ENCODE data around the gene DNAJC5. TPM values are rescaled to one million over a fixed set of nuclear protein-coding genes. Genes with fewer than 3 reads are reported as not detected.

DNAJC5 gene
- total and polyA plus RNA-seq, 9 of the 15 experiments (the other 6 are each of a cell fraction or from before 2014, with no cell fraction given): 0.95 to 42.8 (median 23.4) TPM

- TF ChIP-seq ZBTB11 (CRISPR knock-in tag; IDR thresholded peaks at IDR 0.05) (peak in 2 of 3 experiments; percentile 62 to 87; a peak in 3 of 6 replicates), HMGN3 (IDR thresholded peaks at IDR 0.05; ENCODE audit: borderline replicate concordance, extremely low read depth, insufficient read length, low read depth, low read length) (peak; percentile 14), RBM14 (IDR thresholded peaks at IDR 0.05; ENCODE audit: borderline replicate concordance, insufficient read depth, low read depth, low read length) (0 out of 2 replicates have a peak, but pooled peaks have one; percentile 83), HDGF (IDR thresholded peaks at IDR 0.05) (peak; percentile 92; the same call in 1 of the 2 replicates), MTA1 (IDR thresholded peaks at IDR 0.05; ENCODE audit: borderline replicate concordance) (0 out of 2 replicates have a peak, but pooled peaks have one; percentile 22), ETS2 (tag; IDR thresholded peaks at IDR 0.05; ENCODE audit: borderline replicate concordance, poor library complexity, severe bottlenecking) (no peak), ARID1B (IDR thresholded peaks at IDR 0.05) (0 out of 2 replicates have a peak, but pooled peaks have one; percentile 12), NBN (IDR thresholded peaks at IDR 0.05; ENCODE audit: low read depth) (peak; percentile 56; the same call in 1 of the 2 replicates), ZNF583 (CRISPR knock-in tag; IDR thresholded peaks at IDR 0.05) (no peak), ZNF76 (CRISPR knock-in tag; IDR thresholded peaks at IDR 0.05; ENCODE audit: borderline replicate concordance) (no peak), ZNF511 (CRISPR knock-in tag; IDR thresholded peaks at IDR 0.05) (no peak), POLR2G (IDR thresholded peaks at IDR 0.05; ENCODE audit: low read depth, low read length) (peak; percentile 59), CREM (IDR thresholded peaks at IDR 0.05; ENCODE audit: low read depth) (peak; percentile 36; the same call in 1 of the 2 replicates), ZNF324 (CRISPR knock-in tag; IDR thresholded peaks at IDR 0.05) (no peak), SMAD4 (CRISPR knock-in tag; conservative IDR thresholded peaks at IDR 0.05) (no peak), ZNF398 (CRISPR knock-in tag; IDR thresholded peaks at IDR 0.05) (no peak)
Observed at GRCh38 chr20:63941282-63942081, 46.6 kb downstream of the DNAJC5 start (continued).
